Breast epithelium (tissue), 3 donors: Measurements from ENCODE around the gene PI16.

Source experiments
- CTCF ChIP-seq, 3 donors: fragments of 450-650 bp; IDR thresholded peaks; one replicate each; pipeline ENCODE4 v1.5.1; 2016 to 2017; ENCODE audit warnings: antibody characterized with exemption in 3 of 3, mild to moderate bottlenecking in 3 of 3, moderate library complexity in 3 of 3
- POLR2A ChIP-seq: fragments of 450-650 bp; IDR thresholded peaks from one replicate; pipeline ENCODE4 v1.6.1; 2016; ENCODE audit warnings: antibody characterized with exemption, mild to moderate bottlenecking, moderate library complexity
- POLR2AphosphoS5 ChIP-seq, 3 donors: sonication (generic); formaldehyde crosslinking; IDR thresholded peaks; one replicate each; pipeline ENCODE4 v1.6.1; 2017; ENCODE audit warnings: antibody characterized with exemption in 3 of 3

GRCh38 chr6:36959555-36960250, 5.2 kb downstream of the PI16 start:
- TF ChIP-seq POLR2AphosphoS5 (IDR thresholded peaks at IDR 0.05) (no peak), POLR2A (no peak), CTCF (IDR thresholded peaks at IDR 0.05) (no peak)
